Endothelial cell (in vitro differentiated cells): ENCODE data around the gene MAOB. TPM values are rescaled to one million over a fixed set of nuclear protein-coding genes. Genes with fewer than 3 reads are reported as not detected.

Experiments used
- DNase-seq: peaks from one replicate; pipeline ENCODE4 v3.0.0; 2021; ENCODE audit warnings: low spot score
- H3K27ac Mint-ChIP-seq: one replicate; pipeline ENCODE4 v1.8.0; 2021; ENCODE audit warnings: mixed read lengths, inconsistent platforms; ENCODE audit not compliant: unreplicated experiment
- H3K27me3 Mint-ChIP-seq: one replicate; pipeline ENCODE4 v1.8.0; 2021; ENCODE audit warnings: mild to moderate bottlenecking, moderate library complexity, mixed read lengths, inconsistent platforms; ENCODE audit not compliant: unreplicated experiment
- H3K36me3 Mint-ChIP-seq: one replicate; pipeline ENCODE4 v1.8.0; 2021; ENCODE audit warnings: mild to moderate bottlenecking, low read depth, mixed read lengths, inconsistent platforms; ENCODE audit not compliant: unreplicated experiment
- H3K4me1 Mint-ChIP-seq: one replicate; pipeline ENCODE4 v1.8.0; 2021; ENCODE audit warnings: mild to moderate bottlenecking, mixed read lengths, inconsistent platforms; ENCODE audit not compliant: unreplicated experiment
- H3K4me3 Mint-ChIP-seq: one replicate; pipeline ENCODE4 v1.8.0; 2021; ENCODE audit warnings: mild to moderate bottlenecking, mixed read lengths, inconsistent platforms; ENCODE audit not compliant: unreplicated experiment
- H3K9me3 Mint-ChIP-seq: one replicate; pipeline ENCODE4 v1.8.0; 2021; ENCODE audit warnings: mixed read lengths, inconsistent platforms; ENCODE audit not compliant: unreplicated experiment
- total RNA-seq: library from RNA; stranded (reverse); fragmentation: NEBNext Ultra II Directional; extraction: Animal tissue kit (Norgen Biotek cat#: 25700); gene quantifications from one replicate; pipeline ENCODE4 v1.2.1, GENCODE V29; 2021; ENCODE audit not compliant: unreplicated experiment
- TF ChIP-seq, protein P1 (sequence below): fragments of 200-600 bp; sonication (generic); IDR thresholded peaks from one replicate; pipeline ENCODE4 v1.5.0; 2021; ENCODE audit warnings: antibody characterized with exemption; ENCODE audit not compliant: unreplicated experiment

Gene MAOB
- total RNA-seq, 1 donor from 2014 or later = 0.10 TPM

GRCh38 chrX:43835559-43835958, 46.7 kb downstream of the MAOB start:
- no peak overlapping the region for H3K4me3 Mint-ChIP-seq
- H3K9me3 Mint-ChIP-seq = no peaks in the 10 kb centered on the region
- TF ChIP-seq, protein P1, sequence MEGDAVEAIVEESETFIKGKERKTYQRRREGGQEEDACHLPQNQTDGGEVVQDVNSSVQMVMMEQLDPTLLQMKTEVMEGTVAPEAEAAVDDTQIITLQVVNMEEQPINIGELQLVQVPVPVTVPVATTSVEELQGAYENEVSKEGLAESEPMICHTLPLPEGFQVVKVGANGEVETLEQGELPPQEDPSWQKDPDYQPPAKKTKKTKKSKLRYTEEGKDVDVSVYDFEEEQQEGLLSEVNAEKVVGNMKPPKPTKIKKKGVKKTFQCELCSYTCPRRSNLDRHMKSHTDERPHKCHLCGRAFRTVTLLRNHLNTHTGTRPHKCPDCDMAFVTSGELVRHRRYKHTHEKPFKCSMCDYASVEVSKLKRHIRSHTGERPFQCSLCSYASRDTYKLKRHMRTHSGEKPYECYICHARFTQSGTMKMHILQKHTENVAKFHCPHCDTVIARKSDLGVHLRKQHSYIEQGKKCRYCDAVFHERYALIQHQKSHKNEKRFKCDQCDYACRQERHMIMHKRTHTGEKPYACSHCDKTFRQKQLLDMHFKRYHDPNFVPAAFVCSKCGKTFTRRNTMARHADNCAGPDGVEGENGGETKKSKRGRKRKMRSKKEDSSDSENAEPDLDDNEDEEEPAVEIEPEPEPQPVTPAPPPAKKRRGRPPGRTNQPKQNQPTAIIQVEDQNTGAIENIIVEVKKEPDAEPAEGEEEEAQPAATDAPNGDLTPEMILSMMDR = no peak
- no peak overlapping the region for H3K27ac Mint-ChIP-seq
- H3K36me3 Mint-ChIP-seq = no peaks in the 10 kb centered on the region
- DNase-seq = no peak
- no peaks in the 10 kb centered on the region for H3K27me3 Mint-ChIP-seq
- peaks cover 5% of the 10 kb centered on the region for H3K4me1 Mint-ChIP-seq

DNA sequence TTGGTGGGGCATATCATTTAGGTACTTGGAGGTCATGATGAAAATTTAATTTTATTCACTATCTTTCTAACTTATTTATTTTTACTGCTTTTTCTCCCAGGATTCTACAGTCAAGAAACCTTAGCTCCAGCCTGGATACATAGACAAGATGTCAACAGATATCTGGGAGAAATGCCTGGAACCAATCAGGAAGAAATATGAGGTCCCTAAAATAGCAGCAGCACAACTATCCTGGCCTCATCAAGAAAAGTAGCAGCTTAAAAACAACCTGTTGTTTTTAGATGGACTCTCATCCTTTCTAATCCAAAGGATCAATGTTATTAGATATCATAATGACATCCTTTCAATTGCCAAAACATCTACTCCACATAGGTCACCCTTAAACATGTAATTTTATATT, 54.5 kb downstream of the MAOB start:
- Mint-ChIP-seq H3K9me3 (no peaks in the 10 kb centered on the region), H3K36me3 (no peaks in the 10 kb centered on the region), H3K4me1 (peaks cover 10% of the 10 kb centered on the region), H3K4me3 (no peak overlapping the region), H3K27me3 (no peaks in the 10 kb centered on the region), H3K27ac (no peak overlapping the region)
- TF ChIP-seq, protein P1 = no peak
- DNase-seq = no peak

- no peak overlapping the region for H3K4me3 Mint-ChIP-seq
- H3K4me1 Mint-ChIP-seq = no peaks in the 10 kb centered on the region
- H3K36me3 Mint-ChIP-seq = no peaks in the 10 kb centered on the region
- no peak for DNase-seq
- TF ChIP-seq, protein P1 = no peak
- no peak overlapping the region for H3K27ac Mint-ChIP-seq
- H3K9me3 Mint-ChIP-seq = no peaks in the 10 kb centered on the region
- H3K27me3 Mint-ChIP-seq = no peaks in the 10 kb centered on the region
These were observed 60.2 kb downstream of the MAOB start for GRCh38 chrX:43822014-43822413.

- Mint-ChIP-seq H3K27me3 (no peaks in the 10 kb centered on the region), H3K36me3 (no peaks in the 10 kb centered on the region), H3K4me1 (no peaks in the 10 kb centered on the region), H3K4me3 (no peak overlapping the region), H3K9me3 (no peaks in the 10 kb centered on the region), H3K27ac (no peak overlapping the region)
- TF ChIP-seq, protein P1 = no peak
- DNase-seq = no peak
These were observed 64.8 kb downstream of the MAOB start for GRCh38 chrX:43817444-43817843.

GRCh38 chrX:43815209-43815608, 67.0 kb downstream of the MAOB start:
- H3K4me1 Mint-ChIP-seq = no peaks in the 10 kb centered on the region

More at GRCh38 chrX:43815209-43815608, 67.0 kb downstream of the MAOB start:
- Mint-ChIP-seq H3K4me3 (no peak overlapping the region), H3K9me3 (no peaks in the 10 kb centered on the region), H3K36me3 (no peaks in the 10 kb centered on the region), H3K27me3 (no peaks in the 10 kb centered on the region), H3K27ac (no peak overlapping the region)
- TF ChIP-seq, protein P1 = no peak
- no peak for DNase-seq
